Activated CD4-positive, alpha-beta T cell treated with anti-CD3 and anti-CD28 coated beads, Interleukin-2, amount 50 U/mL, for 24 hours (primary cell): ENCODE data around the gene TFAP2E.
A peak's percentile ranks its signal among the peaks of the same experiment; 100 is the strongest.
"Not testable (repeated sequence)": the region's sequence is repeated elsewhere in the genome, so short reads cannot be mapped to it uniquely, and the experiment has no call there.

Experiments used
- DNase-seq, 2 donors: peaks; one replicate each; pipeline ENCODE4 v3.0.0-alpha.2; 2020; ENCODE audit warnings: low read depth in 1 of 2, low spot score in 1 of 2

The TFAP2E gene

GRCh38 chr1:35572296-35572695, 818 bp upstream of the TFAP2E start:
- DNase-seq: no peak

GRCh38 chr1:35574125-35574654, 1.1 kb downstream of the TFAP2E start:
- DNase-seq: no peak

GRCh38 chr1:35574655-35575415, 1.7 kb downstream of the TFAP2E start:
- no peak for DNase-seq

- no peak for DNase-seq
Measured at GRCh38 chr1:35575416-35575958, 2.4 kb downstream of the TFAP2E start.

GRCh38 chr1:35576061-35576765, 3.1 kb downstream of the TFAP2E start:
- DNase-seq: no peak

GRCh38 chr1:35576766-35577070, 3.6 kb downstream of the TFAP2E start:
- not testable (repeated sequence) for DNase-seq

- peak in 1 of 2 donors; percentile 34 for DNase-seq
Measured at GRCh38 chr1:35577071-35577998, 4.2 kb downstream of the TFAP2E start.

- DNase-seq: no peak
Measured at GRCh38 chr1:35580949-35581388, 7.9 kb downstream of the TFAP2E start.

GRCh38 chr1:35581621-35582020, 8.5 kb downstream of the TFAP2E start:
- DNase-seq: not testable (repeated sequence)

- no peak for DNase-seq
Measured at GRCh38 chr1:35585281-35585680, 12.2 kb downstream of the TFAP2E start.

- DNase-seq: not testable (repeated sequence)
Measured at GRCh38 chr1:35585805-35586204, 12.7 kb downstream of the TFAP2E start.

GRCh38 chr1:35586808-35587207, 13.7 kb downstream of the TFAP2E start:
- no peak for DNase-seq

GRCh38 chr1:35587736-35588135, 14.6 kb downstream of the TFAP2E start:
- DNase-seq: no peak

- no peak for DNase-seq
Measured at GRCh38 chr1:35588197-35588910, 15.2 kb downstream of the TFAP2E start.

GRCh38 chr1:35589516-35590427, 16.7 kb downstream of the TFAP2E start:
- no peak for DNase-seq

GRCh38 chr1:35590476-35591040, 17.4 kb downstream of the TFAP2E start:
- no peak for DNase-seq

- DNase-seq: no peak
Measured at GRCh38 chr1:35591211-35591610, 18.1 kb downstream of the TFAP2E start.

- no peak for DNase-seq
Measured at GRCh38 chr1:35592991-35593769, 20.1 kb downstream of the TFAP2E start.
